HTR-8/SVneo (cell line): ENCODE measurements around the gene TBC1D7.

Experiments
- DNase-seq: peaks from one replicate; pipeline ENCODE4 v3.0.0; 2011; ENCODE audit warnings: low spot score, mixed read lengths; ENCODE audit not compliant: insufficient read length
- FAIRE-seq: peaks from 2 replicates; lab custom pipeline; 2011; peaks lifted over from hg19 to GRCh38; lab: Jason Lieb, UNC

Gene TBC1D7

DNA sequence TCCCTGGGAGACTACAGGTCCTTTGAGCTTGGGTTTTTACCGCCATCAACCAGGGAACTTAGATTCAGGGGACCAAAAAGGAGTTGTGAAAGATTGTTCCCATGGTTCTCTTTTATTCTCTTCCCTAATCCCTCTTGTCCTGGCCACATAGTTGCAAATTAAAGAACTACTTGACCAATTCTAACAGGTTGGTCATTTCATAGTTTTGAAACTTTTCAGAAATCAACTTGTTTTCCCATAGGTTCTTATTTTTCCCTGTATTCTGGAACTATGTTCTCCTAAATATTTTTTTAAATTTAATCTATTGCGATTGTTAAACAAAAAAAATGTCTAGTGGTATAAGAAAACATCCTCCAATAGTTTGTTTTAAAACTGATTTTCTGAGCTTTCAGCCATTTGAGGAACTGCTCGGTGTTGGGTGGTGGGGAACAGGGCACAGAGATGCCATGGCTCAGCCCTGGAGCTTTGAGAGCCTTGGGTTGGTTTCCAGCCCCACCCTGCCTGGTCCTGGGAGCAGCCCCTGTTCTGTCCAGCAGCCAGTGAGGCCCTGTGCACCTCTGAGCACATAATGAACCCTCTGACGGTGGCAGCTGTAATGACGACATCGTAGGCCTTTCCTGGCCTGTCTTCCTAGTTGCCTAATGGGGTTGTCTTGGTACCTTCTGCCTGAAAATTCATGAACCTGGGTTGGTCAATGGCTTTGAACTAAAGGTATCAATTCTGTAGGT is 53.5 kb downstream of the TBC1D7 start:
- FAIRE-seq (no peak), DNase-seq (no peak)

DNA sequence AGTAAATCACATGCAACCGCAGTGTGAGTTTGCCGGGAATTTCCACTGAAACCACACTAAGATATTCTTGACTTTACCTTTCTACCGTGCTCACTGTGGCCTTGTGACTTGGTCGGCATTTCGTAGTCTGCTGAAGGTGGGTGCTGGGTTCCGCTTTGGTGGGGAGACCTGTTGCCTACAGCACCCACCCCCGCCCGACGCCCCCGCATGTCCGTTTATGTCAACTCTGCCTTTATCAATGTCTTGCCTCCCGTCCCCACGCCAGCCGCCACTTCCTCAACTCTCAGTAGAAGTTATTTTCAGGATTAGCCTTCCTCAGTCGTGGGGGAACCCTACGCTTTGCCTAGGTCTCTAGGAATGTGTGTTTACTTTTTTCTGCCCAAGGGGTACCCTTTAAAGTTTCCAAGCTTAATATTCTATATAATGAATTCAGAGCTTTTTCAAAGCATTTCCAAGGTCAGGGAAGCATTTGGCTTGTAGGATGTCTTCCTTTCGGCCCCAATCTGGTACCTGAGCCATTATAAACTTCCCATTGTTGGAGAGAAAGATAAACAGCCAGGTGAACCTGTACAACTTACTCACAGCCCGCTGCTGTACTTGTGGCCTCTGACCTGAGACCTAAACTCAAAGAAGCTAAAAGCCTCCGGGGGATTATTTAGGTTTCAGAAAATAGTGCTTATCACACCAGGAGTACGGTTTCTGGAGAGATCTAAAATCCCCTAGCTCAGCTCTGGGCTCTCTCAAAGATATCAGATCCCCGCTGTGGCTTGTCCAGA is 54.2 kb downstream of the TBC1D7 start:
- DNase-seq (no peak), FAIRE-seq (no peak)

DNA sequence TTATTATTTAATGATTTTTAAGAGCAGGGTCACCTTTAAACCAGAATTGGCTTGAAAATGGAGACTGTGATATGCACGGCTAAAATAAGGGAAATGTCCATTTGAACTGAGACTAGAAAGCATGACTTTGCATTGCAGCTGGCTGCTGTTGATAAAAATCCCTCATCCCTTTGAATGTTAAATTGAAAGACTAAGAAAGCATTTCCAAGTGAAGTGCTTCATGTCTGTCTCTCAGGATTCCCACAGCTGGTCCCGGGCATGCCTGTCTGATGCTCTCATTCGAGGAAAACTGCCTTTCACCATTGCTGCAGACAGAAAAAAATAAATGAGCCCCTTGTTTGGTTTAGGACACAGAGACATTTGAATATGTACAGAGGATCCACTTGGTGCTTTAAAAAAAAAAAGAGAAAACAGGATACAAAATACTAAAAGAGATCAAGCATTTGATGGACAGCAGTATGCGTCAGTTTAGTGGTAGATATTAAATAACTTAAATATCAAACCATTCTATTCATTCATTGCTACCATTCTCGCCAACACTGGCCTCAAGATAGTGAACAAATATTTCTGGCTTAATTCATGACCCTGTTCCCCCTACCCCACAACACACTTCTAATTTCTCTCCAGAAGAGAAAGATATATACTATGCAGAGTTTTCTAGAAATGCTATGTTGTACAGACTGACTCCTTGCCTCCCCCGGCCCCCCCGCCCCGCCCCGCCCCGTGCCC is 55.0 kb downstream of the TBC1D7 start:
- FAIRE-seq (no peak), DNase-seq (no peak)

DNA sequence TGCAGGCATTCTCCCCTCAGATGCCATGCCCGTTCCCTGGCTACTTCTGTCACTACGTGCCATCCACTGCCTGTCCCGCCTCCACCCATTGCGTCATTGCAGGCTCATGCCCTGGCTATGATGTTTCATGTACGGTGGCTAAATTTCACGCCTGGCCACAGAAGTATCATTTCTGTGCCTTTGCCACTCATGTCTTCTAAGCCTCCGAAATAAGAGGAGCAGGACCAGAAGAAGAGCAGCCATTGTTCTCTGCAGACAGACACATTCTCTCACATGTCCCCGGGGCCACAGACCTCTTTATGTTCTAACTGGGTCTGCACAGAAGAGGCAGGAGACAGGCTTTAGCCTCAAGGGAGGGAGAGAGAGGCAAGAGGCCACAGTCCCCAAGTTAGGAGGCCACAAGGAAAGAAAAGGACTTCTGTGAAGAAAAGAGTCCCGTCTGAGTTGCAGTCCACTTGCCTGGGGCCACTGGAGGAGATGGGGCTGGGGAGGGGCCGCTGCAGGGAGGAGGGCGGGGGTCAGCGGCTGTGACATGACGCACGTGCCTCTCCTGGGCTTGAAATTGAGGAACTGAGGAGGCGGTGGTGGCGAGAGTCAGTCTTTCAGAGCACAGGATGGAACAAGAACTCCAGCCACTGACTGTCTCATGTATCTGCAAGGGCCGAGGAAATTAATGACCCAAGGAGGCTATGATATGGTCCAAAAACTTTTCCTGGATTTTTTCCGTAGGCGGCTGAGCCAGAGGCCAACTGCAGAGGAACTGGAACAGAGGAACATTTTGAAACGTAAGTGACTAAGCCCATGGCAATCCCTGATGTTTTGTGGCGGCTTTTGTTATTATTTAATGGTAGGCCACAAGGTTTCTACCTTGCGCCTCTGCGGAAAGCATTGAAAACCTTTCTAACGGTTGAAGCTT is 55.9 kb downstream of the TBC1D7 start:
- no peak for DNase-seq

DNA sequence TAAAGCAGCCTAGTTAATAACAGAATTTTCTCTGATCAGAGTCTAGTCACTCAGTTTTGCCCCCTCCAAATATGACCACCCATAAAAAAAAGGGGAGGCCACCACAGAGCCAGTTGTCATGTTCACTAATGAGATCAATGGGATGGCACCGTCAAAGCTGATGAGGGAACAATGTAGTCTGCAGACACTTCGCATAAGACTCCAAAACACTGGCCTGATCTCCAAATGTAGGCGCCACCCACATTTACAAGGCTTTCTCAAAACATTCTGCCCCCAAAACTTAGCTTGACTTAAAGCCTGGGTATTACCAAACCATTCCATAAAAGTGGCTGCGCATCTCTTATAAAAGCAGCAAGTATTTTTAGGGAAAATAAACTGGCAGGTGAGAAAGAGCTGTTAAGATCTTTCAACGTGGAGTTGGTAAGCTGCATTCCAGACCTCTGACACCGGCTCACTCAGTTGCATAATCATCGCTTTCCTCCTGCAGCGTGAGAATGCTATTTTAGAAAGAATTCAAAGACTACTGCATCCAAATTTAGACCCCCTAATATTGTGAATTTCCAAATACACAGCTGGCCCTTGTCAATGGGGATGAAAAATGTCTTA is 59.3 kb downstream of the TBC1D7 start:
- no peak for FAIRE-seq

More for the DNA sequence above, 55.9 kb downstream of the TBC1D7 start:
- FAIRE-seq, result no peak

DNA sequence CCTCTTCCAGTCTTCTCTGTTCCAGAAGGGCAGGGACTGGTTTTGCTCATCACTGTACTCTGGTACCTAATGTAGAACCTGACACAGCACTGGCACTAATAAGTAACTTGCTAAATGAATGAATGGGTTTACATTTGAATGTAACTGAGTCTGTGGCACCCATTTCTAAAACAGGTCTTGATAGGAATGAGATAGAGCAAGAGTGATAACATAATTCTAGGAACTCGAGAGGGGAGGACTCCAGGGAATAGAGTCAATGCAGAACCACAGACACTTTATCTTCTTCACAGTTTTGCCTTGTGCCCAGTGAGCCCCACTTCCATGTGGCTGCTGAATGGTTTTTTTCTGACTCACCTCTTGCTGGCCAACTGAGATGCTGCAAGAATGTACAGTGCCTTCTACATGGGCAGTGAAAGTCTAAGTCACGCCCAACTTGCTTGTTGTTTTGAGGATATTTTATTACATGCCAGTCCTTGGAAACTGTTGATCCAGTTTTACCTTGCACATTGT is 61.1 kb downstream of the TBC1D7 start:
- DNase-seq (no peak), FAIRE-seq (no peak)

More for the DNA sequence above, 59.3 kb downstream of the TBC1D7 start:
- peak; percentile 32 for DNase-seq

DNA sequence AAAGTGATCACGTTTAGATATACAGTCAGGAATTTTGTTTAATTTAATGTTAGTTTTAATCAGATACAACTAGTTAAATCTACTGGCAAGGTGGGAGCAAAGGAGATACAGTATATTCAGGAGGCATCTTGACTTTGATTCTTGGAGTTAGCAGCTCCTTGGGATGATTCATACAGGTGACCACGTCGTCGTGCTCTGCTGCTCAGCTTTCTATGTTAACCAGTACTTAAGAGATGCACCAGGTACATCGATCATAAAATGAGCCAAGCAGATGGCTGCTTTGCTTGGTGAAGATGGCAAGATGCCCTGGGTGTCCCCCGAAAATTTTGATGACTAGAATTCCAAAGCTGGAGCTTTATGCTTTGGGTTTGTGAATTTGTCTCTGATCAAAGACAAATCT is 64.7 kb downstream of the TBC1D7 start:
- FAIRE-seq (no peak), DNase-seq (no peak)

DNA sequence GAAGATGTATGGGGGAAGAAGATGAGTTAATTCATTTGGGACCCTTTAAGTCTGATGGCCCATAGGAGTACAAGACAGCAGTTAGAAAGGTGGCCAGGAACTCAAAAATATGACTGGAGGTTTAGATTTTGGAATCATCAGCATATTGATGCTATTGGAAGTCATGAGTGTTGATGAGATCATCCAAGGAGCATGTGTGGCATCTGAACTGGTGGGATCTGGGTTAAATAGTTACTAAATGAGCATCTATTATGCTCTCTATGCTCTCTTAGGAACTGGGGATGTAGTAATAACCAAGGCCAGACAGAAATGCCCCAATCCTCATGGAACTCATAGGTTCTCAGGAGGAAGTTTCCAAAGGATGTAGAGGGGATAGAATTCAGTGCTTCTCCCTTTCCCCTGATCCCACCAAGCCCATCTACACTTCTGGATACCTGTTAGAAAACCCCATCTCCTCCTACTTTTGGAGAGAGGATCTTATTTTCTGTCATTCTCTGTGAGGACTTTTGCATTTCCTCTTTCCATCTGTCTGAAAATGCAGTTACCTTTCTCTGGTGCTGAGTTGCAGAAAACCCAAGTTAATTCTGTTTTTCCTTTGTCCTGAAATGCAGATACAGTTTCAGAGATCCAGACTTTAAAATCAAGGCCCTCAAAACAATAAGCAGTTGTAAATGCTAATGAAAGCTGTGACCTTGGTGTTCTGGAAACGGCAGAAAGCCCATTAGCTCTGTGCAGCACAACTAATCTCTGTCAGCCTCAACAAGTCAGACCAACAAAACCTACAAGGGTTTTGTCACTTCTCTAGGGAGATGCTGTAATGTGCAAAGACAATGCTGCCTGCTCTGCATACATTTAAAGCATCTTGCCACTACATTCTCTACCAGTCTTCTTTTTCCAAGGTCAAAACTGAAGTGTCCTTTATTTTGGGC is 65.8 kb downstream of the TBC1D7 start:
- FAIRE-seq (no peak), DNase-seq (no peak)

DNA sequence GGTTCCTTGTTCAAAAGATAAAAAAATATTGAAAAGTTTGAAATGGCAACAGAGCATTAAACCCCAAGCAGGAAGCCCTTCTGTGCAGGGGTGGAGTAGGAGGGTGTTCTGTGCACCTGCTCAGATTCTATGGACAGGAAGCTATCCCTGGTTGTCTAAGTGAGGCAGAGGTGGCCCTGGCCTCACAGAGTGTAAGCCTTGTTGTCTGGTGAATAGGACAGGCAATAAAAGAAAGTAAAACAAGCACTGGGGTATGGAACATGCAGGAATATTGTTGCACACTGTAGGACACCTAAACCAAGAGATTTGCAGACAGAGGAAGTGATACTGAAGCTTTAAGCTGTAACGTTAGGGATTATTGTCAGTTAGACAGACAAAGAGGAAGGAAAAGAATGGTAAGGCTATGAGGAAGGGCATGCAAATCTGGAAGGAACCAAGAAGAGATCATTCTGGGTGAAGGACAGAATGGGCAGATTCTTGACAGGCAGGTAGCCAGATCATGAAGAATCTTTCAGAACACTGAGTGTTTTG is 66.8 kb downstream of the TBC1D7 start:
- FAIRE-seq, result no peak
- DNase-seq, result no peak

DNA sequence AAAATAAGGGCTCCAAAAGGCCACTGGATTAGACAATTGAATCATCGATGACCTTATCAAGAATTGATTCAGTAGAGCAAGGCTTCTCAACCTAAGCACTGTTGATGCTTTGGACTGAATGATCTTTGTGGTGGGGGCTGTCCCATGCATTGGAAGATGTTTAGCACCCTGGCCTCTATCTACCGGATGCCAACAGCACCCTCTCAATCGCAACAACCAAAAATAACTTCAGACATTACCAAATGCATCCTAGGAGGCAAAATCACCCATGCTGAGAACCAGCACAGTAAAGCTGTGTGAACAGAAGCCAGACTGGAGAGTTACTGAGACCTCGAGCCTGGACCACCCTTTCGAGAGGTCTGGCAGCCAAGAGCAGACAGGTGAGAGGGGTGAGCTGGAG is 67.5 kb downstream of the TBC1D7 start:
- FAIRE-seq (no peak), DNase-seq (no peak)

DNA sequence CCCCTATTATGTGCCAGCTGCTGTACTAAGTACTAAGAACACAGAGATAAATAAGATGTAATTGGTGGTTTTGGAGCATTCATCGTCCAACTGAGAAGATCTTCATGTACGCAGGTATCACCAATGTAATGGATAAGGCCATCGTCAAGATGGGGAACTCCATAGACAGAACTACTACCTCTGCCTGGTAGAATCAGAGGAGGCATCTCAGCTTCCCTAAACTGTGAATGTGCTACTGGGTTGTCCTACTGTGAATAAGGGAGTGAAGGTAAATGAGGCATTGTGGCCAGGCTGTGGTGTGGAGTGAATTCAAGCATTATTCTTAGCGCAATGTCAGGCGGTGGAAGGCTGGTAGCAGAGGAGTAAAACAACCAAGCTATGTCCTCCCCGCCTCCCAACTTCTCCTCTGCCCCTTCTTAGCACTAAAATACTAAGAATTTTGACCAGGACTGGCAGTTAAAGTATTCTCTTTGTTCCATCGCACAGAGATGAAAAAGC is 68.2 kb downstream of the TBC1D7 start:
- no peak for FAIRE-seq
- no peak for DNase-seq

DNA sequence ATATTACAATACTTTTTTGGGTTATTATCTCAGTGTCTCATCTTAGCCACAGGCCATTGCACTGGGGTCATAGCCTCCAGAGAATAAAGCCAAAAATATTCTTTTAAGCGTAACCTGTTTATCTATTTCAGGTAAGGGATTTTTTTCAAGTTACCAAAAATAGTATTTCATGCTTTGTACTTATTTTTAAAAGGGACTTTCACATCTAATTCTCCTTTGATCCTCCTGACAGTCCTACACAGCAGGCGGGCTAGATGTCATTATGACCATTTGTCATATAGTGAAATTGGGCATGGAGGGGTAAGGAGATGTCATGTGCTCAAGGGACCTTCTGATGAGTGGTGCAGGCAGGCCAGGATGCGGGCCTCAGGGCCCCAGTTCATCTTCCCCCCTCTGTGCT is 68.9 kb downstream of the TBC1D7 start:
- no peak for DNase-seq
- no peak for FAIRE-seq

DNA sequence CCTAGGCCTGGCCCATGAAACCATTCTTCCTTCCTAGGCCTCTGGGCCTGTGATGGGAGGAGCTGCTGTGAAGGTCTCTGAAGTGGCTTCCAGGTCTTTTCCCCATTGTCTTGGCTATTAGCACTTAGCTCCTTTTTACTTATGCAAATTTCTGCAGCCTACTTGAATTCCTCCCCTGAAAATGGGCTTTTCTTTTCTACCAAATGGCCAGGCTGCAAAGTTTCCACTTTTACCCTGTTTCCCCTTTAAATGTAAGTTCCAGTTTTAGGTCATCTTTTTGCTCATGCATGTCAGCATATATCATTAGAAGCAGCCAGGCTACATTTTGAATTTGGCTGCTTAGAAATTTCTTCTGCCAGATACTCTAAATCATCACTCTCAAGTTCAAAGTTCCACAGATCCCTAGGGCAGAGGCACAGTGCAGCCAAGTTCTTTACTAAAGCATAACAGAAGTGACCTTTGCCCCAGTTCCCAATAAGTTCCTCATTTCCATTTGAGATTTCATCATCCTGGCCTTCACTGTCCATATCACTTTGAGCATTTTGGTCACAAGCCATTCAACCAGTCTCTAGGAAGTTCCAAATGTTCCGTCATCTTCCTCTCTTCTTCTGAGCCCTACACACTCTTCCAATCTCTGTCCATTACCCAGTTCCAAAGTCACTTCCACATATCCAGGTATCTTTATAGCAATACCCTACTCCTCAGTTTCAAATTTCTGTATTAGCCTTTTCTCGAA is 71.9 kb downstream of the TBC1D7 start:
- no peak for DNase-seq
- no peak for FAIRE-seq
